ENCODE data around the gene SLC37A1.

- TF ChIP-seq POLR2A (IDR thresholded peaks at IDR 0.05) (no peak), CTCF (IDR thresholded peaks at IDR 0.05) (no peak)
Measured at GRCh38 chr21:42596657-42597056, 83.0 kb downstream of the SLC37A1 start.

Data from uterus (tissue), 2 donors.